Rectal smooth muscle tissue (tissue), 1 donor: ENCODE measurements around the gene MMP7.

Experiments
- H3K27ac ChIP-seq: one replicate; pipeline ENCODE4 v1.7.0; 2013; ENCODE audit warnings: low read depth, low read length, inconsistent platforms
- H3K27me3 ChIP-seq: one replicate; pipeline ENCODE4 v1.7.0; 2013; ENCODE audit warnings: low read length; ENCODE audit not compliant: control insufficient read depth, insufficient read depth
- H3K36me3 ChIP-seq: one replicate; pipeline ENCODE4 v1.7.0; 2013; ENCODE audit warnings: low read length; ENCODE audit not compliant: control insufficient read depth, insufficient read depth
- H3K4me1 ChIP-seq: one replicate; pipeline ENCODE4 v1.7.0; 2013; ENCODE audit warnings: low read length; ENCODE audit not compliant: control insufficient read depth, insufficient read depth
- H3K4me3 ChIP-seq: one replicate; pipeline ENCODE4 v1.7.0; 2013; ENCODE audit warnings: low read length
- H3K9ac ChIP-seq: one replicate; pipeline ENCODE4 v1.7.0; 2013; ENCODE audit warnings: low read length

Gene MMP7

GRCh38 chr11:102530558-102530957 lies at the start of gene MMP7:
Gene MMP7, minus strand, starts transcription at chr11:102530747. Its CDS starts 47 bp downstream, at chr11:102530700.
- Histone ChIP-seq H3K4me1 (no peaks in the 10 kb centered on the region), H3K36me3 (no peaks in the 10 kb centered on the region), H3K27me3 (no peaks in the 10 kb centered on the region), H3K27ac (no peak within 1 kb of the TSS), H3K9ac (no peak within 1 kb of the TSS), H3K4me3 (no peak within 1 kb of the TSS)

DNA sequence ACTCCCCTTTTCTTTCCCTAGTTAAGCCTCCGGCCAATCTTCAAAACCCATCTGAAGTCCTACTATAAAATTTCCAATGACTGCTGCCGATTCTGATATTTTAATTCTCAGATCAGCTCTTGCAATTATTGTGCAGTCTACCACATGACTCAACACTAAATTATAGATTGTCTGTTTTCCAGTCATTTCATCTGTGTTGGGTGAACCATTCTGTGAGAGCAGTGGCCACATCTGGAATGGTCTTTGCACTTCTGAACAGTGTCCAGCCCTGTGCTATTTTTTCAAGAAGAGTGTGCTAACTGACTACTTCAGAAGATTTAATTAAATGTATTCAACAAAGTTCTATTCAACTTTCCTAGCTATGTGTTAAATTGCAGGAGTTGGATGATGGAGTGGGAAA lies 47.2 kb upstream of the MMP7 start:
- no peaks in the 10 kb centered on the region for H3K27me3 ChIP-seq
- no peak overlapping the region for H3K27ac ChIP-seq
- H3K4me3 ChIP-seq, result no peak overlapping the region
- no peaks in the 10 kb centered on the region for H3K36me3 ChIP-seq
- no peaks in the 10 kb centered on the region for H3K4me1 ChIP-seq
- no peak overlapping the region for H3K9ac ChIP-seq

- Histone ChIP-seq H3K27me3 (no peaks in the 10 kb centered on the region), H3K36me3 (no peaks in the 10 kb centered on the region), H3K27ac (no peak overlapping the region), H3K4me1 (no peaks in the 10 kb centered on the region), H3K9ac (no peak overlapping the region), H3K4me3 (no peak overlapping the region)
These were observed 46.6 kb upstream of the MMP7 start for GRCh38 chr11:102577182-102577581.

DNA sequence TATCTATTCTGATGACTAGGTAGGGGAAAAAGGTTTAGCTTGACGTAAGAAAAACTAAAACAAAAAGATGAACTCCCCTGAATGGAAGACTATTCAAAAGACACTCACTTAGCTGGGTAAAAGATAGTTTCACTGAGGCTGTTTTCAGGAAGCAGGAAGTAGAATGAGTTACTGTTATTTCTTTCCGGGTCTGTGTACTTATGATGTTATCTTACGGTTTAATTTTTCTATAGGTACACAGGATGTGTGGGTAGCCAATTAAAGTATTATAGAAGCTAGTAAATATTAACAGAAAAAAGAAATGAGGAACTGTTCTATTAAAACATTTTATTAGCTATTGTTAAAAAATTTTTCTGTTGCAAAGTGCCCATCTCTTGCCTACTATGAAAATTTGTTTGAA lies 45.8 kb upstream of the MMP7 start:
- Histone ChIP-seq H3K4me3 (no peak overlapping the region), H3K27me3 (no peaks in the 10 kb centered on the region), H3K4me1 (no peaks in the 10 kb centered on the region), H3K27ac (no peak overlapping the region), H3K9ac (no peak overlapping the region), H3K36me3 (no peaks in the 10 kb centered on the region)

DNA sequence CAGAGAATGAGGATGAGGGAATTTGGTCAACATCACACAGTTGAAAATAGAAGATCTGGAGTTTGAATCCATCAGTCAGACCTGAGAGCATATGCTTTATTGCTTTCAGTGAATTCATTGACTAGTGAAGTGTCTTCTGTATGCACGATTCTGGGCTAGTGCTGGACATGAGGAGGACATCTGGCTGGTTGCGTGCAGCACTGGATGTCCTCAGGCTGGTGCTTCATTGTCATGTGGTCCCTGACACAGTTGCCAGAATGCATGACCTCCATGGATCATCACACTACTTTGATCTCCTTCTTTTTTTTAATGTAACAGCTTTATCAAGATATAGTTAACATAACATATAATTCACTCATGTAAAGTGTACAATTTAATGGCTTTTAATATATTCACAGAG lies 44.5 kb upstream of the MMP7 start:
- H3K4me3 ChIP-seq, result no peak overlapping the region
- H3K9ac ChIP-seq, result no peak overlapping the region
- H3K4me1 ChIP-seq, result no peaks in the 10 kb centered on the region
- no peaks in the 10 kb centered on the region for H3K36me3 ChIP-seq
- no peak overlapping the region for H3K27ac ChIP-seq
- no peaks in the 10 kb centered on the region for H3K27me3 ChIP-seq

GRCh38 chr11:102573851-102574250 lies 43.3 kb upstream of the MMP7 start:
- Histone ChIP-seq H3K27me3 (no peaks in the 10 kb centered on the region), H3K4me1 (no peaks in the 10 kb centered on the region), H3K4me3 (no peak overlapping the region), H3K36me3 (no peaks in the 10 kb centered on the region), H3K27ac (no peak overlapping the region), H3K9ac (no peak overlapping the region)

DNA sequence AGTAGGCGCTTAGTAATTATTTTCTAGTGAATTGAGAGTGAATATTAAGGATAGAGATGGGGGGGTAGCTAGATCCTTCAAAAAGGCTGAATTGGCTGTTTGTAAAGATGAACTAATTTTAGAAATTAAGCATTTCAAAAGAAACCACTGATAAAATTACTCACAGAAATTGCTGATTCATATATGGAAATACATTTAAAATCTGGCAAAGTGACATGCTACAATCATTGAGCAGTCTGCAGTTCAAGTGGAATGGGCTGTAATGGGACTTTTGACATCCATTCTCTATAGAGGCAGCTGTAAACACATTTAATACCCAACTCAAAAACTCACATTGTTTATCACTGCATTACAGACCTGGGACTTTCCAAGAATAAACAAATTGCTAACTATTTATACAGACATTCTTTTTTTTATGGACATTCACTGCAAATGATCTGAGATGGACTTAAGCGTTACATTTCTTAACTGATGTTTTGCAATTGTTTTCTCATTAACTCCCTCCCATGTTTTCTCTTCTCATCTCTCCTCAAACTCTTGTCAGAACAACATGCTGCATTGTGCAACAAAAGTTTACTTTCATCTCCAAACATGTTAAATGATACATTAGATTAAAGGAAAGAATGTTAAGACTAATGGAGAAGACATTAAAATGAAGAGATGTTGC lies 42.1 kb upstream of the MMP7 start:
- no peaks in the 10 kb centered on the region for H3K36me3 ChIP-seq

GRCh38 chr11:102568851-102569250 lies 38.3 kb upstream of the MMP7 start:
- Histone ChIP-seq H3K27me3 (no peaks in the 10 kb centered on the region), H3K27ac (no peak overlapping the region), H3K36me3 (no peaks in the 10 kb centered on the region), H3K9ac (no peak overlapping the region), H3K4me3 (no peak overlapping the region), H3K4me1 (no peaks in the 10 kb centered on the region)

More for the DNA sequence above, 42.1 kb upstream of the MMP7 start:
- Histone ChIP-seq H3K4me3 (no peak overlapping the region), H3K4me1 (no peaks in the 10 kb centered on the region), H3K9ac (no peak overlapping the region), H3K27ac (no peak overlapping the region), H3K27me3 (no peaks in the 10 kb centered on the region)

DNA sequence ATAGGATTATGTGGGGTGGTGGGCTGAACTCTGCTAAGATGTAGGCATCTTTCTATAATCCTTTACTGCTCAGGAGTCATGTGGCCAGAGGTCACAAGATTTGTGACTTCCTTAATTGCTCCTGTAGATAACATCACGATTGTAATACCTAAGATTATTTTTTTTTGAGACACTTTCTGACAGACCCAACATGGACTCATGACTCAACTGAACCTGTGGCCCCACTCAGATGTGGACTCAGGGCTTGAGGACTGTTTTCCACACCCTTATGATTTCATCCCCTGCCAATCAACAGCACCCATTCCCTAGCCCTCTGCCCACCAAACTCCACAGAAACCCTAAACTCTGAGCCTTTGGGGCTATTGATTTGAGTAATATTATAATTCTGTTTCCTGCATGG lies 35.6 kb upstream of the MMP7 start:
- Histone ChIP-seq H3K36me3 (no peaks in the 10 kb centered on the region), H3K9ac (no peak overlapping the region), H3K4me3 (no peak overlapping the region), H3K4me1 (peaks cover 2% of the 10 kb centered on the region), H3K27me3 (no peaks in the 10 kb centered on the region), H3K27ac (no peak overlapping the region)

- H3K27ac ChIP-seq, result no peak overlapping the region
- H3K36me3 ChIP-seq, result no peaks in the 10 kb centered on the region
- H3K9ac ChIP-seq, result no peak overlapping the region
- peaks cover 9% of the 10 kb centered on the region for H3K4me1 ChIP-seq
- H3K27me3 ChIP-seq, result no peaks in the 10 kb centered on the region
- H3K4me3 ChIP-seq, result no peak overlapping the region
These were observed 33.6 kb upstream of the MMP7 start for GRCh38 chr11:102564110-102564509.

DNA sequence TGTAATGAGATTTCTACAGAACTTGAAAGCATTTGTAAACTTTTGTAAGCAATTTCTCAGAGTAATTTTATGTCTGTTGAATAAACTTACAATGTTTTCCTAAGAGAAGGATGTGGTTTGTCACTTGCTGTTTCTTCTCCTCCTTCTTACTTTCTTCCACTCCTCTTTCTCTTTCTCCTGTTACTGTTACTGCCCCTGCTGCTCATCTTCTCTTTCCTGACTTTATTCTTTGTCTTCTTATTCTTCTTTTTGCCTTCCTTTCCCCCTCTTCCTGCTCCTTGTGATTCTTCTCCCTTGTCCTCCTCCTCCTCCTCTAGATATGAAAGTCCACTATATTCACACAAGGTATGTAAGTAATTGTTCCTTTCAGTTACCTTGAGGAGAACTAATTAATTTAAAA lies 31.1 kb upstream of the MMP7 start:
- H3K27ac ChIP-seq, result peak overlapping the region; percentile 70
- H3K4me3 ChIP-seq, result no peak overlapping the region
- no peaks in the 10 kb centered on the region for H3K27me3 ChIP-seq

DNA sequence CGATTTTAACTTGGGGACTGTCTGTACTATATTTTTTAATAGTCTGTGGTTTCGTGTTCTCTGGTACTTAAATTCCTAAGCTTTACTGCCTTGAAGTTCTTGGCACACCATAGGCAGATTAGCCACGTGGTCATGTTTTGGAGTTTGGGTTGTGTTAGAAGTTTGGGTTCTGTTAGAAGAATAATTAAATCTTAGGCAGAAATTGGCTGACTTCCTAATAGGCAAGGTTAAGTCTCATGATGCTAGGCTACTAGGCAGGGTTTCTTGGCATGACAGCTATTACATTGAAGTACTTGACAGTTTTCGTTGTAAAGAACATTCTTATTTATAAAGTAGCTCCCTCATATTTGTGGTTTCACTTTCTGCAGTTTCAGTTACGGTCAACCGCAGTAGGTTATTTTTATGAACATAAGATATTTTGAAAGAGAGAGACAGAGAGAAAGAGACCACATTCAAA lies 30.0 kb upstream of the MMP7 start:
- peak overlapping the region; percentile 47 for H3K4me3 ChIP-seq
- peak overlapping the region; percentile 80 for H3K27ac ChIP-seq
- no peaks in the 10 kb centered on the region for H3K27me3 ChIP-seq
- peaks cover 9% of the 10 kb centered on the region for H3K4me1 ChIP-seq
- H3K9ac ChIP-seq, result no peak overlapping the region
- H3K36me3 ChIP-seq, result no peaks in the 10 kb centered on the region

More for the DNA sequence above, 31.1 kb upstream of the MMP7 start:
- no peak overlapping the region for H3K9ac ChIP-seq
- peaks cover 9% of the 10 kb centered on the region for H3K4me1 ChIP-seq
- H3K36me3 ChIP-seq, result no peaks in the 10 kb centered on the region

DNA sequence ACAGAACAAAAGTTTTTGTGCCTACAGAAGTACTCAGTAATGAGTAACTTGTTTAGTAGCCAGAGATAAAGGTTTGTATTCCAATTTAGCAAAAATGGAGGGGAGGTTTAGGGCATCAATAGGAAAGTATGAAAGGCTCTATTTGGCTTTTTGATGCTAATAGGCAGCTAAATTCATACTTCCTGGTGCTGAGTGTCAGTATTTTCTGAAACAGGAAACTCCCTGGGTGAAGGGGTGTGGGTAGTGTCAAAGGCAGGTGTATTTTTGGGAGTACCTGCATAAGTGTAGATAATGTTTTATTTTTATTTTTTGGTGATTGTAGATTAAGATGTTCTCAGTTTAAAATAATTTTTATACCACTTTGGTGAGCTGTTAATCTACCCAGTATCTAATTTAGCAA lies 29.3 kb upstream of the MMP7 start:
- H3K4me3 ChIP-seq, result no peak overlapping the region
- peak overlapping the region; percentile 10 for H3K27ac ChIP-seq
- H3K4me1 ChIP-seq, result peaks cover 9% of the 10 kb centered on the region
- no peaks in the 10 kb centered on the region for H3K36me3 ChIP-seq
- H3K9ac ChIP-seq, result no peak overlapping the region
- no peaks in the 10 kb centered on the region for H3K27me3 ChIP-seq
